OCI-LY3 (cell line): ENCODE measurements around the gene LRRC26.

ENCODE experiments used
- CTCF ChIP-seq: fragments of 200-600, 300-600 bp; sonication (generic); IDR thresholded peaks from 2 replicates; pipeline ENCODE4 v1.5.1; 2014; ENCODE audit warnings: antibody characterized with exemption, low read length, low read depth
- EZH2phosphoT487 ChIP-seq: fragments of 200-600 bp; shearing (Covaris generic); IDR thresholded peaks from 2 replicates; pipeline ENCODE4 v1.6.1; 2018; ENCODE audit warnings: antibody characterized with exemption, mixed run types, low read depth

- TF ChIP-seq CTCF (no peak), EZH2phosphoT487 (no peak)
Measured at GRCh38 chr9:137204731-137205125, 34.9 kb upstream of the LRRC26 start.
